ENCODE results near the gene CRKL. TPM values are rescaled to one million over a fixed set of nuclear protein-coding genes. Genes with fewer than 3 reads are reported as not detected.

Gene CRKL
- polyA plus RNA-seq, 3 donors, result 58.7 to 61.0 (median 60.7) TPM

- no peak for DNase-seq
These were observed 29.8 kb downstream of the CRKL start for GRCh38 chr22:20946991-20947390.

GRCh38 chr22:20948450-20948849, 31.2 kb downstream of the CRKL start:
- DNase-seq, result no peak

- DNase-seq, result no peak
These were observed 31.8 kb downstream of the CRKL start for GRCh38 chr22:20948989-20949388.

- DNase-seq, result no peak
These were observed 32.5 kb downstream of the CRKL start for GRCh38 chr22:20949698-20950183.

GRCh38 chr22:20951151-20951931, 34.1 kb downstream of the CRKL start:
- DNase-seq, result no peak

- DNase-seq, result no peak
These were observed 34.7 kb downstream of the CRKL start for GRCh38 chr22:20951932-20952380.

- no peak for DNase-seq
These were observed 35.5 kb downstream of the CRKL start for GRCh38 chr22:20952544-20953341.

- no peak for DNase-seq
These were observed 36.1 kb downstream of the CRKL start for GRCh38 chr22:20953342-20953608.

- DNase-seq, result no peak
These were observed 36.7 kb downstream of the CRKL start for GRCh38 chr22:20953668-20954500.

- DNase-seq, result no peak
These were observed 38.3 kb downstream of the CRKL start for GRCh38 chr22:20955548-20955947.

GRCh38 chr22:20956258-20957101, 39.3 kb downstream of the CRKL start:
- DNase-seq, result no peak

GRCh38 chr22:20957102-20957682, 40.0 kb downstream of the CRKL start:
- DNase-seq, result no peak

GRCh38 chr22:20957683-20958431, 40.6 kb downstream of the CRKL start:
- DNase-seq, result no peak

GRCh38 chr22:20959578-20960461, 42.6 kb downstream of the CRKL start:
- DNase-seq, result no peak

GRCh38 chr22:20960609-20961008, 43.4 kb downstream of the CRKL start:
- DNase-seq, result no peak

- DNase-seq, result no peak
These were observed 45.3 kb downstream of the CRKL start for GRCh38 chr22:20962491-20962945.

- DNase-seq, result no peak
These were observed 46.2 kb downstream of the CRKL start for GRCh38 chr22:20963201-20964052.

Measured in renal pelvis (tissue), 4 donors.